ENCODE data around the gene PTGES2.

DNA sequence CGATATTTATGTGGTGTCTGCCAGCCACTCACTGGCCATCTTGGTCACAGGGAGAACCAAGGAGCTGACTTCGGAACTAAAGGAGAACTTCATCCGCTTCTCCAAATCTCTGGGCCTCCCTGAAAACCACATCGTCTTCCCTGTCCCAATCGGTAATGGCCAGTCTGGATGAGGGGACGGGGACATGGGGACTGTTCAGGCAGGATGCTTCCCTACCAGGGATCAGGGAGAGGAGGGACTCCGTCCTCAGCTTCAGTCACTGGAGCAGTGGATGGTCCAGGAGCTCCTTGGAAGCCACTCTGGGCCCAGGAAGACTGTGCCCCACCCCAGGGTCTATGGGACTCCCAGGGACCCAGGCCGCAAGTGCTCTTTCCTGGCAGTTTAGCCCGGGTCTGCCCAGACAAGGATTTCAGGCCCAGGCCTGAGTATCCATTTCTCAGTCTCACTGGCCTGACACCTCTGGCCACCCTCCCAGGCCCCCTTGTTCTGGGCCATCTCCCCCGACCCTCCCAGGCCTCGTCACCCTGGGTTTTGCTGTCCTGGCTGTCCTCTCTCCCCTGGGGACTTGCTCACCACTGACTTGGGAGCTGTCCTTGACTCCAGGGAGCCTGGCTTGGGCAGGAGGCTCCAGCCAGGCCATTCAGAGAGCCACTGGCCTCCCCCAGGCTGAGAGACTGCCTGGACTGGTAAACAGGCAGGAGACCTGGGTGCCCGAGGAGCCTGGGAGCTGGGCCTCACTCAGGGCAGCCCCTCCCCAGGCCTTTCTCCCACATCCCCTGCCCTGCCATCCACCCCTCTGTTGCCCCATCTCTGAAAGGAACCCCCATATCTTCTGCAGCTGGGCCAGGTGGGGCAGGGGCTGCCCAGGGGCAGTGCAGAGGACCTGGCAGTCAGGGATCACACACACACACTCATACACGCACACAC lies 24.9 kb upstream of the PTGES2 start:
- TF ChIP-seq EGR1 (IDR thresholded peaks at IDR 0.05; ENCODE audit: low read depth in 2 of 2) (no peak), TAF1 (conservative IDR thresholded peaks at IDR 0.05) (no peak)
- TF ChIP-seq, protein P1, sequence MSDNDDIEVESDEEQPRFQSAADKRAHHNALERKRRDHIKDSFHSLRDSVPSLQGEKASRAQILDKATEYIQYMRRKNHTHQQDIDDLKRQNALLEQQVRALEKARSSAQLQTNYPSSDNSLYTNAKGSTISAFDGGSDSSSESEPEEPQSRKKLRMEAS (IDR thresholded peaks at IDR 0.05): no peak
- TF ChIP-seq, protein P2, sequence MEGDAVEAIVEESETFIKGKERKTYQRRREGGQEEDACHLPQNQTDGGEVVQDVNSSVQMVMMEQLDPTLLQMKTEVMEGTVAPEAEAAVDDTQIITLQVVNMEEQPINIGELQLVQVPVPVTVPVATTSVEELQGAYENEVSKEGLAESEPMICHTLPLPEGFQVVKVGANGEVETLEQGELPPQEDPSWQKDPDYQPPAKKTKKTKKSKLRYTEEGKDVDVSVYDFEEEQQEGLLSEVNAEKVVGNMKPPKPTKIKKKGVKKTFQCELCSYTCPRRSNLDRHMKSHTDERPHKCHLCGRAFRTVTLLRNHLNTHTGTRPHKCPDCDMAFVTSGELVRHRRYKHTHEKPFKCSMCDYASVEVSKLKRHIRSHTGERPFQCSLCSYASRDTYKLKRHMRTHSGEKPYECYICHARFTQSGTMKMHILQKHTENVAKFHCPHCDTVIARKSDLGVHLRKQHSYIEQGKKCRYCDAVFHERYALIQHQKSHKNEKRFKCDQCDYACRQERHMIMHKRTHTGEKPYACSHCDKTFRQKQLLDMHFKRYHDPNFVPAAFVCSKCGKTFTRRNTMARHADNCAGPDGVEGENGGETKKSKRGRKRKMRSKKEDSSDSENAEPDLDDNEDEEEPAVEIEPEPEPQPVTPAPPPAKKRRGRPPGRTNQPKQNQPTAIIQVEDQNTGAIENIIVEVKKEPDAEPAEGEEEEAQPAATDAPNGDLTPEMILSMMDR (IDR thresholded peaks at IDR 0.05; ENCODE audit: low read depth, low read length, missing input control): no peak
